NT2/D1 (cell line): ENCODE measurements around the gene RPS6KB2.

Experiments
- DNase-seq: peaks from one replicate; pipeline ENCODE4 v3.0.0-alpha.2; 2011; ENCODE audit warnings: low read depth, low spot score
- H3K27me3 ChIP-seq: 2 replicates; pipeline ENCODE4 v1.6.0; 2011; ENCODE audit warnings: mild to moderate bottlenecking; ENCODE audit not compliant: insufficient read length, insufficient read depth
- H3K36me3 ChIP-seq: 2 replicates; pipeline ENCODE4 v1.6.1; 2011; ENCODE audit warnings: mild to moderate bottlenecking, low read length, mixed read lengths; ENCODE audit not compliant: insufficient read depth, insufficient read length
- H3K4me1 ChIP-seq: 2 replicates; pipeline ENCODE4 v1.5.1; 2011; ENCODE audit not compliant: insufficient read depth, insufficient read length
- H3K4me3 ChIP-seq: 2 replicates; pipeline ENCODE4 v1.5.1; 2011; ENCODE audit warnings: low read depth; ENCODE audit not compliant: insufficient read length
- H3K9ac ChIP-seq: 2 replicates; pipeline ENCODE4 v1.6.0; 2011; ENCODE audit warnings: low read depth; ENCODE audit not compliant: insufficient read length
- H3K9me3 ChIP-seq: 2 replicates; pipeline ENCODE4 v1.5.1; 2011; ENCODE audit warnings: mild to moderate bottlenecking, low read length; ENCODE audit not compliant: insufficient read depth
- SUZ12 ChIP-seq: IDR thresholded peaks from 2 replicates; pipeline ENCODE4 v1.6.1; 2011; ENCODE audit not compliant: insufficient read length, insufficient read depth; ENCODE audit errors: extremely low read depth
- YY1 ChIP-seq: IDR thresholded peaks from 2 replicates; pipeline ENCODE4 v1.6.1; 2011; ENCODE audit not compliant: insufficient read length, insufficient read depth
- ZNF274 ChIP-seq: IDR thresholded peaks from 2 replicates; pipeline ENCODE4 v1.6.1; 2011; ENCODE audit warnings: mild to moderate bottlenecking, low read depth, low read length

The RPS6KB2 gene

DNA sequence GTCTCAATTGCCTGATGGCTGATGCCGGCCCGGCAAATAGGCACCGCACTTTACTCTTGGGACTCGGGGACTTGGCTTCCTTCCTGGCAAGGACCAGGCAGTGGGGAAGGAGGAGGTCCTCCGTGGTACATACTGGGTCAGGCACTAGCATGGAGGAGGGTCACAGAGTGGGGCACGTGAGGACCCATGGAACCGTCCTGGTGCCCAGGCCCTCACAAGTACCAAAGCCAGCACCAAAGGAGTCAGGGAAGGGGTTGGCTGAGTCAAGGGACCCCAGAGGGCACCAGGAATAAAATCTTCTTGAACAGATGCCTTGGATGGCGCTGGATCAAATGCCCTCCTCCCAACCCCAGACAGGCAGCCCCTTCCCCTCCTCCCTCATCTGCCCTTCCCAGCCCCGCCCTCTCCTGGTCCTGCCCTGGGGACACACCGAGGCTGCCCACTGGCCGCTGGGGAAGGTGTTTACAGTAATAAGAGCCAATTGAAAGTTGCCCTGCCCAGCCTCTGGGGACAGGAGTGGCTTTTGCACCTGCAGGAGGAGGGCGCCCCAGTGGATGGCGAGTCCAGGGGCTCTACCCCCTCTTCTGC, 18.4 kb upstream of the RPS6KB2 start:
- no peak for DNase-seq
- no peaks in the 10 kb centered on the region for H3K9me3 ChIP-seq
- no peak overlapping the region for H3K4me3 ChIP-seq
- H3K36me3 ChIP-seq, result no peaks in the 10 kb centered on the region
- TF ChIP-seq YY1 (no peak), ZNF274 (no peak), SUZ12 (no peak)
- no peak overlapping the region for H3K9ac ChIP-seq
- H3K4me1 ChIP-seq, result peaks cover 50% of the 10 kb centered on the region
- H3K27me3 ChIP-seq, result peaks cover 56% of the 10 kb centered on the region

DNA sequence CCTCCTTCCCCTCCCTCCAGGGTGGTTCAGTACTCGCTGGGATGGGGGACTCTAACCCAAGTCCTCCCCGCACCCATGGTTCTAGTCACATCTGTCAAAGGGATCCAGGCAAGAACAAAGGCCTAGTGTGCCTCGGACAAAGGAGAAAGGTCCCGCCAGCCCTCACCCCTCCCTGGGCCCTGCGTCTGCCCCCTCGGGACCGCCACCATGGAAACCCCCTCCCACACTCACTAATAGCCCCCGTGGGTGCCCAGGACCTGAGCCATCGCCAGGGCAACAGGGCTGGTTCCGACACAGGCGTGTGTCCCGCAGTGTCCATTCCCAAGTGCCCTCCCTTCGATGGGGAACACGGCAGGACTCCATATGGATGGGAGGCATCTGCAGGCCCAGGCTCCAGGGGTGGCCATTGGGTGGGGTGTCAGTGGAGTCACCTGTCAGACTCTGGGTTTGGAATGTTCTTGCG, 17.9 kb upstream of the RPS6KB2 start:
- Histone ChIP-seq H3K4me1 (peaks cover 54% of the 10 kb centered on the region), H3K27me3 (peaks cover 56% of the 10 kb centered on the region), H3K9me3 (no peaks in the 10 kb centered on the region), H3K9ac (no peak overlapping the region), H3K36me3 (no peaks in the 10 kb centered on the region), H3K4me3 (no peak overlapping the region)
- DNase-seq, result no peak
- TF ChIP-seq SUZ12, result no peak
- no peak for TF ChIP-seq ZNF274
- no peak for TF ChIP-seq YY1

DNA sequence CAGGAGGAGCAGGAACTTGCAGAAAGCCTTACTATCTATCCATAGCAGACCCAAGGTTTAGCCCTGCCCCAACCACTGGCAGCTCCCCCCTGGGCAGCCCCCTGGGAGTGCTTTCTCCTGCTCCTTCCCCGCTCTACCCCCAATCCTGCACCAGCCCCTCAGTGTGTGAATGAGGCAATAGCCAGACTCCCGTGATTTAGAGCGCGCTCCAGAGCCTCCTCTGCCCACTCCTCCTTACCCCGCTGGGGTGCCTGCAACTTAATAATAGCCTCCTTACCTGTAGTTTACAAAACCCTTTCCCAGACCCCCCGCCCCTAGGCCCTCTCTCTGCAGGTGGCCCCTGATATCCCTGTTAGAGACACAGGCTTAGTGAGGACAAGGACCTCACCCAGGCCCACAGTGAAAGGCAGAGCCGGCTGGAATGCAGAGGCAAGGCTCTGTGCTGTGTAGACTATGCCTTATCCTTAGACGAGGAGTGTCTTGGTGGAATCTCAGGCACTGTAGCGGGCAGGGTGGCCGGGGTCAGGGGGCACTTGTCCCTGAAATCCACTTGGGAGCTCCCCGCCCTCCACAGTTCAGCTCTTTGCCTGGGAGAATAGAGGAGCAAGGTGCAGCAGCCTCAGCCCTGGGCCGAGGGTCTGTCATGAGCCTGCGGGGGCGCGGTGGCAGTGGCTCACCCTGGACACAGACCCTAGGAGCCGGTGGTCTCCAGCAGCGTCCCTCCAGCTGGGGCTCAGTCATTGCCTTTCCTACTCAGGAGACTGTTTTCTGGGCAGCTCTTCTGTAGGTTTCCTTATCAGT, 17.1 kb upstream of the RPS6KB2 start:
- no peaks in the 10 kb centered on the region for H3K9me3 ChIP-seq
- no peak overlapping the region for H3K4me3 ChIP-seq
- no peak for DNase-seq
- H3K36me3 ChIP-seq, result no peaks in the 10 kb centered on the region
- H3K9ac ChIP-seq, result peak overlapping the region; percentile 4
- peaks cover 51% of the 10 kb centered on the region for H3K27me3 ChIP-seq
- H3K4me1 ChIP-seq, result peaks cover 58% of the 10 kb centered on the region
- TF ChIP-seq SUZ12 (no peak), YY1 (no peak), ZNF274 (no peak)

DNA sequence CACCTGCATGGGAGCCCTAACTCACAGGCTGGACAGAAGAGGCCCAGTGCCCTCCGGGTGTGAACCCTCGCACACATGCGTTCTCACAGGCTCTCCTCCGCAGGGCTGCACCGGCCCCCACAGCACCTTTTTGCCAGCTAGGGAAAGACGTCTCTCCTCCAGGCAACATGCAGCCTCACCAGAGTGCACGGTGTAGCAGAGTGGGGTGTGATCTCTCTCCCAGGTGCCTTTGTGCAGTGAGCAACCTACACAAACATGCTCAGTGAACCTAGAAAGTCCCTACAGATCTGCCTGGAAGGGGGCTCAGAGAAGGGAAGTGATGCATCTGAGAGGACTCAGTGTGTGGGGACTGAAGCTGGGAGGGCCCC, 16.5 kb upstream of the RPS6KB2 start:
- H3K36me3 ChIP-seq, result no peaks in the 10 kb centered on the region
- peak overlapping the region; percentile 4 for H3K9ac ChIP-seq
- TF ChIP-seq YY1, result no peak
- TF ChIP-seq SUZ12, result no peak
- no peak for TF ChIP-seq ZNF274
- no peaks in the 10 kb centered on the region for H3K9me3 ChIP-seq
- H3K4me1 ChIP-seq, result peaks cover 64% of the 10 kb centered on the region
- no peak for DNase-seq
- peaks cover 50% of the 10 kb centered on the region for H3K27me3 ChIP-seq
- no peak overlapping the region for H3K4me3 ChIP-seq

DNA sequence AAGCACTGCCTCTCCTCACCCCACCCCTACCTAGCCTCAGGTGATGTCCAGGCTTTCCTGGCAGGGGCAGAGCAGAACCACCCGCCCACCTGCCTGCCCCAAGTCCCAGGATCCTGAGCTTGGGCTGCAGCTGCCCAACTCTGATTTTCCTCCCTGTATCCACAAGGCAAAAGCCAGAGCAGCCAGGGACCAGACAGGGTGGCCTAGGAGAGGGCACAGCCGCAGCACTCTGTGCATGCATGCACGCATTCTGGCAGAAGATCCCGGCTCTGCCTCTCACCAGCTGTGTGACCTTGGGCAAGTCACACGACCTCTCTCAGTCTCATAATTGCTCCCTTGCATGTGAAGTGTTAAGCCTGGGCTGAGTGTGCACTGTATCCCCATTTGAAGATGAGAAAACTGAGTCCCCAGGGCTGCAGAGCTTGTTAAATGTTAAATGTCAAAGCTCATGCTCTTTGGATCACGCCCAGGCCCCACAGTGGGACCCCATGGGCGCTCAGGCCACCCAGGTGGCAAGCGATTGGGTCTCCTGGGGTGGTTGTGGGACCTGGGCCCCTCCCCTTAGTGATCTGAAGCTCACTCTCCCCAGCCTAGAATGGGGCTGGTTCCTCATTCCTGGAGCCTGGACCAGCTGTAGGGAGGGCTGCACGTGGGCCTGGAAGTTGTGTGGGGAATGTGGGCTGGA, 15.7 kb upstream of the RPS6KB2 start:
- peaks cover 62% of the 10 kb centered on the region for H3K4me1 ChIP-seq
- H3K27me3 ChIP-seq, result peaks cover 41% of the 10 kb centered on the region

DNA sequence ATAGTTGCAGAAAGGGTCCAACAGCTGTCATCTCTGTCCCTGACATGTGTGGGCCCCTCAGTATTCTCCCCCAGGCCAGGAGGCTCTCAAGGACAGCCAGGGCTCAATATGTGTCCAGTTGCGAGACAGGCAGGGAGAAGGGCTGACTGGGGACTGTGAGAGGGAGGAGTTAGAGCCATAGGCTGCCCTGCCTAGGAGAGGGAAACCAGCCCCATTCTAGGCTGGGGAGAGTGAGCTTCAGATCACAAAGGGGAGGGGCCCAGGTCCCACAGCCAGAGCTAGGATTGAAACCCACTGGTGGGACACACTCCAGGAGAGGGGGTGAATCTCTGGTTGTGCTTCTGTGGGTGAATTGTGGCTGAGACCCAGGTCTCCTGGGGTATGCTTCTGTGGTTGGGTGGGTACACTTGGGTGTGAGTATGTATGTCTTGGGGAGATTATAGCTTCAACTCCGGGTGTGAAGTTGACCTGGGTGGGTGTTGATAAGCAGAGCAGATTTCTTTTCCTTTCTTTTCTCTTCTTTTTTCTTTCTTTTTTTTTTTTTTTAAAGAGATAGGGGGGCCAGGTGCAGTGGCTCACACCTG, 14.9 kb upstream of the RPS6KB2 start:
- H3K9ac ChIP-seq, result peak overlapping the region; percentile 51
- H3K9me3 ChIP-seq, result no peaks in the 10 kb centered on the region
- no peak for DNase-seq
- H3K4me3 ChIP-seq, result no peak overlapping the region
- no peaks in the 10 kb centered on the region for H3K36me3 ChIP-seq
- TF ChIP-seq ZNF274 (no peak), SUZ12 (no peak), YY1 (no peak)
- H3K27me3 ChIP-seq, result peaks cover 34% of the 10 kb centered on the region
- peaks cover 64% of the 10 kb centered on the region for H3K4me1 ChIP-seq

More for the DNA sequence above, 15.7 kb upstream of the RPS6KB2 start:
- Histone ChIP-seq H3K9me3 (no peaks in the 10 kb centered on the region), H3K4me3 (no peak overlapping the region), H3K9ac (peak overlapping the region; percentile 51), H3K36me3 (no peaks in the 10 kb centered on the region)
- TF ChIP-seq SUZ12 (no peak), ZNF274 (no peak), YY1 (no peak)
- no peak for DNase-seq
